HG03575 (cell line): ENCODE results near the gene ACOT9.
"Not testable (repeated sequence)": the region's sequence is repeated elsewhere in the genome, so short reads cannot be mapped to it uniquely, and the experiment has no call there.

Source experiments
- ATAC-seq: cut with Tn5 transposase; IDR thresholded peaks from one replicate; pipeline ENCODE4 v1.9.1; 2021; ENCODE audit not compliant: unreplicated experiment, insufficient number of reproducible peaks, low FRiP score; ENCODE audit errors: extremely low read depth

The ACOT9 gene

GRCh38 chrX:23766650-23767551, 23.8 kb upstream of the ACOT9 start:
- ATAC-seq: no peak

GRCh38 chrX:23765868-23766267, 22.8 kb upstream of the ACOT9 start:
- ATAC-seq: no peak

- no peak for ATAC-seq
These were observed 22.4 kb upstream of the ACOT9 start for GRCh38 chrX:23765449-23765848.

GRCh38 chrX:23764188-23764984, 21.3 kb upstream of the ACOT9 start:
- ATAC-seq: no peak

- no peak for ATAC-seq
These were observed 16.7 kb upstream of the ACOT9 start for GRCh38 chrX:23759821-23760220.

GRCh38 chrX:23756165-23756564, 13.1 kb upstream of the ACOT9 start:
- peak; percentile 86 for ATAC-seq

GRCh38 chrX:23754664-23755063, 11.6 kb upstream of the ACOT9 start:
- no peak for ATAC-seq

- no peak for ATAC-seq
These were observed 9.8 kb upstream of the ACOT9 start for GRCh38 chrX:23752740-23753415.

- ATAC-seq: no peak
These were observed 6.5 kb upstream of the ACOT9 start for GRCh38 chrX:23749576-23749975.

- ATAC-seq: no peak
These were observed 6.1 kb upstream of the ACOT9 start for GRCh38 chrX:23749129-23749528.

GRCh38 chrX:23745786-23746185, 2.7 kb upstream of the ACOT9 start:
- no peak for ATAC-seq

GRCh38 chrX:23743623-23743971, 521 bp upstream of the ACOT9 start:
- ATAC-seq: not testable (repeated sequence)

GRCh38 chrX:23742174-23742696, 841 bp downstream of the ACOT9 start:
- no peak for ATAC-seq

GRCh38 chrX:23737413-23737812, 5.7 kb downstream of the ACOT9 start:
- ATAC-seq: no peak

- ATAC-seq: no peak
These were observed 7.0 kb downstream of the ACOT9 start for GRCh38 chrX:23736030-23736429.

GRCh38 chrX:23732704-23733103, 10.4 kb downstream of the ACOT9 start:
- ATAC-seq: peak; percentile 69

GRCh38 chrX:23731951-23732350, 11.1 kb downstream of the ACOT9 start:
- ATAC-seq: no peak

- ATAC-seq: no peak
These were observed 13.9 kb downstream of the ACOT9 start for GRCh38 chrX:23729214-23729613.

GRCh38 chrX:23727206-23727605, 15.9 kb downstream of the ACOT9 start:
- no peak for ATAC-seq
